ENCODE results near the gene ATP2B1.

DNA sequence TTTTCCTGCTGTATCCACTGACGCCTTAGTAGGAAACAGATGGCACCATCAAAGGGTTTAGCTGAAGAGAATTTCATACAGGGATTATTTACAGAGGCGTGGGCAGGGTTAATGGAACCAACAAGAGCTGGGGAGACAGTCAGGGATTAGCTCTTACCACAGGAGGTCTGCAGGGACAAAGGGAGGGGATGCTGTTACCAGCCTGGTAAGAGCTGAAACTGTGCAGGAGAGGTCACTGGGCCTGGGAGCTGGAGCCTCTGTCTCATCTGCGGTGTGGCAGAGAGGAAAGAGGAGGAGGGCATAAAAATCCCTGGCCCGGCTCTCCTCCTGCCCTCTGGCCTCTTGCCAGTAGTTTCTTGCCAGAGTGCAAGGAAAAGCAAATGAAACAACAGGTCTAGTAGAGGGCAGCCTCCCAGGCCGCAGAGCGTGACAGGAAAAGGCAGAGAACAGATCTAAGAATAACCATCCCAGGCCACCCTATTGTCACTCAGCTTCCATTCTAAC lies 163.9 kb downstream of the ATP2B1 start:
- TF ChIP-seq, protein P1, sequence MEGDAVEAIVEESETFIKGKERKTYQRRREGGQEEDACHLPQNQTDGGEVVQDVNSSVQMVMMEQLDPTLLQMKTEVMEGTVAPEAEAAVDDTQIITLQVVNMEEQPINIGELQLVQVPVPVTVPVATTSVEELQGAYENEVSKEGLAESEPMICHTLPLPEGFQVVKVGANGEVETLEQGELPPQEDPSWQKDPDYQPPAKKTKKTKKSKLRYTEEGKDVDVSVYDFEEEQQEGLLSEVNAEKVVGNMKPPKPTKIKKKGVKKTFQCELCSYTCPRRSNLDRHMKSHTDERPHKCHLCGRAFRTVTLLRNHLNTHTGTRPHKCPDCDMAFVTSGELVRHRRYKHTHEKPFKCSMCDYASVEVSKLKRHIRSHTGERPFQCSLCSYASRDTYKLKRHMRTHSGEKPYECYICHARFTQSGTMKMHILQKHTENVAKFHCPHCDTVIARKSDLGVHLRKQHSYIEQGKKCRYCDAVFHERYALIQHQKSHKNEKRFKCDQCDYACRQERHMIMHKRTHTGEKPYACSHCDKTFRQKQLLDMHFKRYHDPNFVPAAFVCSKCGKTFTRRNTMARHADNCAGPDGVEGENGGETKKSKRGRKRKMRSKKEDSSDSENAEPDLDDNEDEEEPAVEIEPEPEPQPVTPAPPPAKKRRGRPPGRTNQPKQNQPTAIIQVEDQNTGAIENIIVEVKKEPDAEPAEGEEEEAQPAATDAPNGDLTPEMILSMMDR (IDR thresholded peaks at IDR 0.05) = no peak
- no peak for TF ChIP-seq POLR2A (IDR thresholded peaks at IDR 0.05)
